GM18868 (cell line): ENCODE measurements around the gene ARHGEF38.
"Not testable (repeated sequence)": the region's sequence is repeated elsewhere in the genome, so short reads cannot be mapped to it uniquely, and the experiment has no call there.

Experiments
- ATAC-seq: cut with Tn5 transposase; IDR thresholded peaks from one replicate; pipeline ENCODE4 v1.9.1; 2021; ENCODE audit warnings: mild to moderate bottlenecking, moderate library complexity; ENCODE audit not compliant: unreplicated experiment

The ARHGEF38 gene

DNA sequence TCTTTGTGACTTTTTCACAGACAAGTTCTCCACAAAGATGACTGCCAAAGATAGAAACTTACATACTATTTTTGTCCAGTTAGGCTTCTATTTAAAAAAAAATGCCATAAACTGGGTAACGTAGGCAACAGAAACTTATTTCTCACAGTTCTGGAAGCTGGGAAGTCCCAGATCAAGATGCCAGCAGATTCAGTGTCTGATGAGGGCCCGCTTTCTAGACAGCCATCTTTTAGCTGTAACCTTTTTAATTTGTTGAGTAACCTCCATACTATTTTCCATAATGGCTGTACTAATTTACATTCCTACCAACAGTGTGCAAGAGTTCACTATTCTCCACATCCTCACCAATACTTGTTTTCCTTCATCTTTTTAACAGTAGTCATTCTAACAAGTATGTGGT is 55.5 kb downstream of the ARHGEF38 start:
- no peak for ATAC-seq

DNA sequence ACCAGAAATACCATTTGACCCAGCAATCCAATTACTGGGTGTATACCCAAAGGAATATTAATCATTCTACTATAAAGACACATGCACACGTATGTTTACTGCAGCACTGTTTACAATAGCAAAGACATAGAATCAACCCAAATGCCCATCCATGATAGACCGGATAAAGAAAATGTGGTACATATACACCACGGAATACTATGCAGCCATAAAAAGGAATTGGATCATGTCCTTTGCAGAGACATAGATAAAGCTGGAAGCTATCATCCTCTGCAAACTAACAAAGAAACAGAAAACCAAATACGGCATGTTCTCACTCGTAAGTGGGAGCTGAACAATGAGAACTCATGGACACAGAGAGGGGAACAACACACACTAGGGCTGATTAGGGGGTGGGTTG is 57.4 kb downstream of the ARHGEF38 start:
- not testable (repeated sequence) for ATAC-seq

DNA sequence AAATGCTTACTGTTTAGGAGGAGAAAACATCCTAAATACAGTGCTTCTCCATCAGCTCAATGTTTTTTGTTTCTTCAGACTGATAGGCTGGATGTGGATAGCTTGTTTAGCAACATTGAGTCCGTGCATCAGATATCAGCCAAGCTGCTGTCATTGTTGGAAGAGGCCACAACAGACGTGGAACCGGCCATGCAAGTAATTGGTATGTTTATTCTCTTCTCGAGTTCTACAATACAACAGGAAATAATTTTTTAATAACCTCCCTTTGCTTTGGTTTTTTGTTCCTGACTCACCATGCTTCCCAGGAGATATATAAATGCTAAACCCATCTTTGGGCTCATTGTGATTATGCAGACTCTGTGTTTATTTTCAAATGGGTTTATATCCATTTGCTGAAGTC is 60.9 kb downstream of the ARHGEF38 start:
- ATAC-seq = no peak

DNA sequence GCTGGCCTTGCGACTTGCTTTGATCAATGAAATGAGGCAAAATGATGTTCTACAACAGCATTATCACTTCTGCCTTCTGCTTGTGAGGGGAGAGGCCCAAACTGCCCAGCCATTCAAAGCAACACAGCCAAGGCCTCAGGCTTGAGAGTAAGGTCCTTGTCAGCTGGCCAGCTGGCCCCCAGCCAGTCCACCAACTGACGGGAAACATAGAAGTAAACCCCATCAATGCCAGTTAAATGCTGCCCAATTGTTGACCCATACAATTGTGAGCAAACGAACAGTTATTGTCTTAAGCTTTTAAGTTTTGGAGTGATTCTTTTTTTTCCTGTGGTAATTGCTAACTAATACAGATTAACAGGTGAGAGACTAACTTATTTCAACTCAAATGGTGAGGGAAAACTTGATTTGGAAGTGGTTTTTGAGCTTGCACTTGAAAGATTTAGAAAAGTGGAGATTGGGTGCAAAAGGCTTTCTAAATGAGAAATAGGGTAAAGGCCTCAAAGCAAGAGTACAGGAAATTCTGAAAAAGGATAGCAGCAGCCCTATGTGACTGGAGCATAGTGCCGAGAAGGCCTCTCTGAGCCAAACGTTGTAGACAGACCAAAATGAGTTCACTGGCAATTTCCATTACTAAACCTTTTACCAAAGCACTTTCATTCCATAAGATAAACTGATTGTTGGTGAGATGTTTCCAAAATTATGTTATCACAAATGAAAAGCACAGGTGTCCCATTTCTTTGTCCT is 66.9 kb downstream of the ARHGEF38 start:
- no peak for ATAC-seq

DNA sequence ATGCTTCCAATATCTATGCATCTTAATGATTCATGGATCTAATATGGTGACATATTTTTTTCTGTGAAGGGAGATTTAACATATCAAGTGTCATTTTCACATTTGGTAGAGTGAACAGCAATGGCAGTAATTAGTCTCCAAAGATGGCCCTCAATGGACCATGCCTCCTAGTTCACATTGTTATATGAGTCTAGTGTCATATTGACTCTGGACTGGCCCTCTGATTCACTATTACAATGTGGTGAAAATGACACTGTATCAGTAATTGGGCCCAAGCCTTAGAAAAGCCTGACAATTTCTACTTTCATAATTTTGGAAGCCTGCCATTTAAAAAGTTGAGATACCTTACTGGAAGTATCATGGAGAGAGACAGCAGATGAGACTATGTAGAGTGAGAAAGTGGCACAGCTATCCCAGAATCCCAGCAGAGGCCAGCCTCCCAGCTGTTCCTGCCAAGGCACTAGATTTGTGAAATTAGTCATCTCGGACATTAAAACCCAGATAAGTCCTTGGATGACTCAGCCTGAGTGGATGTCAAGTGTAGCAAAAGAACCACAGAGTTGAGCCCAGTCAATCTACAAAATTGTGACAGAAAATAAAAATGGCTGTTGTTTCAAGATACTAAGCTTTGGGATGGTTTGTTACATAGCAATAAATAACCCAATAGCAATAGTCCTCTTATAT is 68.4 kb downstream of the ARHGEF38 start:
- peak; percentile 31 for ATAC-seq

- no peak for ATAC-seq
Measured at GRCh38 chr4:105622269-105622668, 69.8 kb downstream of the ARHGEF38 start.

DNA sequence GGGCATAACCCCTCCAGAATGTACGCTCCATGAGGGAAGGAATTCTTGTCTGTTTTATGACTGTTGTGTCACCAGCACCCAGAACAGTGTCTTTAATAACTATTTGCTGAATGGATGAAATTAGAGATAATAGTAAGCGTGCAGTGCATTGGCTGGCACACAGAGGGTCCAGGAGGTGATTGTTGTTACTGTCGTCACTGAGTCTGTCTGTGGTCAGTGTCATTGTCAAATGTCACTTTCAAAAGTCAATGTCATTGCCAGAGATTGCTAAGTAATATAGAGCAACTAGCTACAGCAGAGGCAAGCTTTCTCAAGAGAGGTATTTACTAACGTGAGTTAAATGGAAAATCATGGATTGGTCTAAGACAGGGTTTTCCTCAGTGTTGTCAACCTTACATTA is 70.7 kb downstream of the ARHGEF38 start:
- ATAC-seq = no peak

DNA sequence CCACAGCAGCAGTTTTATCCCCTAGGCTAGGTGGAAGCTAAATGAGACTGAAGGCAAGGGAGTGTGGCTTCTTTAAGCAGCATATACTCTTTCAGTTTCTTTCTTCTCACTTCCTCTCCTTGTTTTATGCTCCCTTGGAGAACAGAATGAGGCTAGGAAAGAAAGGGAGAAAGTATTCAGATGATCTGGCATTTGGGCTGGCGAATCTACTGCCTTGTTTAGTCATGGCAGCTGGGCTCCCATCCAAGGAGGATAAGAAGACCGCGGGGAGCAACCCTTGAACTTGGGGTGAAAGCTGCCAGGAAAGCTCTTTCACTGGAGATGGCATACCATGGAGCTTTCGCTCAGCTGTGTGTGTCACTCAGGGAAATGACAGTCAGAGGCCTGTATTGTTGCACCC is 72.1 kb downstream of the ARHGEF38 start:
- peak; percentile 71 for ATAC-seq

- ATAC-seq = no peak
Measured at GRCh38 chr4:105625214-105625613, 72.8 kb downstream of the ARHGEF38 start.

GRCh38 chr4:105626846-105627245 is 74.4 kb downstream of the ARHGEF38 start:
- ATAC-seq = no peak

- ATAC-seq = no peak
Measured at GRCh38 chr4:105627620-105628019, 75.2 kb downstream of the ARHGEF38 start.

GRCh38 chr4:105630670-105631655 is 78.5 kb downstream of the ARHGEF38 start:
- ATAC-seq = no peak

GRCh38 chr4:105631818-105632400 is 79.5 kb downstream of the ARHGEF38 start:
- no peak for ATAC-seq

DNA sequence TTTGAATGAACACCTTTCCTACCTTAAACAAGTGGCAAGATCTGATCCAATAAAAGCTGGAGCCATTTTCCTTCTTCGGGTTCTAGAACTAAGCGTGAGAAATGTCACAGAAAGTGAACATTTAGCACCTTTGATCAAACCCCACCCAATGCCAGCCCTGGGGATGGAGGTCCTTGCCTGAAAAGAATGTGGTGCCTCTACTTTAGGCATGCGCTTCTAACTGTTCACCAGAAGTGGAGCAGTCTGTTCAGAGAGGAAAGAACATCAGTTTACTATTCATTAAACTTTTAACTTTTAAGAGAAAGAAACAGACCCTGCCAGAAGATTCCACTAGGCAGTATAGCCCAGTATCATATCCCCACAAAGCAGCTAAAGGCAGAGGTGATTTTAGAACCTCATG is 80.2 kb downstream of the ARHGEF38 start:
- ATAC-seq = no peak

GRCh38 chr4:105633241-105633640 is 80.8 kb downstream of the ARHGEF38 start:
- ATAC-seq = no peak

- peak; percentile 41 for ATAC-seq
Measured at GRCh38 chr4:105634402-105635080, 82.1 kb downstream of the ARHGEF38 start.

DNA sequence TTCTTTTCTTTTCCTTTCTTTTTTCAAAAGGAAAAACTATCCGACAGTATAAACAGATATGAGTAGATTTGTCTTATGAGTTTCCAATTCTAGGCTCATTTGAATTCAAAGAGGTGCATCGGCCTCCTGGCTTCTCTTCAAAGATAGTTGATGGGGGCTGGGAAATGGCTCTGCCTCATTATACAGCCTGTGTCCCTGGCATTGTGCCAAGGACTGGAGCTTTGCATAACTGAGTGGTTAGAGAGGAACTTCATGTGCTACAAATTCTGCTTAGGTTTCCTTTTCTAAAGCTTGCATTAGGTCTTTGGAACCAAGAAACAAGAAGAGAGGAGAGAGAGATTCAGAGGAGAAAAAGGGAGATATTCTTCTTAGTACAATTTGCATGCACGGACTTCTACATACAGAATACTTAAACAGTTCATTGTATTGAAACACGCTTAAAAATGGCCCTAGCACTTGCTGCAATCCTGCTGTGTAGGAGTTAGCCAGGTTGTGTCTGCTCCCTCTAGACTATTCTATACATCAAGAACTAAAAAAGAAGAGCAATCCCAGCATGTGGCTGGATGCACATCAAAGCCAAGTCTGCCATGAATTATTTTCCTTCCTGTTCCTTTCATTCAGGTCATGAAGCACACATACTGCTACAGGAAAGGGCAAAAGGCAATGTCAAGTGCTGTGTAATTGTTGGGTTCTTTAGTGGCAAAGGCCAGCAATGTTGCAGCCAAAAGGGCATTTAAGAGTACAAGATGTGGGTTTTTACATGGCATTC is 85.2 kb downstream of the ARHGEF38 start:
- peak; percentile 67 for ATAC-seq

- ATAC-seq = no peak
Measured at GRCh38 chr4:105641845-105642244, 89.4 kb downstream of the ARHGEF38 start.

DNA sequence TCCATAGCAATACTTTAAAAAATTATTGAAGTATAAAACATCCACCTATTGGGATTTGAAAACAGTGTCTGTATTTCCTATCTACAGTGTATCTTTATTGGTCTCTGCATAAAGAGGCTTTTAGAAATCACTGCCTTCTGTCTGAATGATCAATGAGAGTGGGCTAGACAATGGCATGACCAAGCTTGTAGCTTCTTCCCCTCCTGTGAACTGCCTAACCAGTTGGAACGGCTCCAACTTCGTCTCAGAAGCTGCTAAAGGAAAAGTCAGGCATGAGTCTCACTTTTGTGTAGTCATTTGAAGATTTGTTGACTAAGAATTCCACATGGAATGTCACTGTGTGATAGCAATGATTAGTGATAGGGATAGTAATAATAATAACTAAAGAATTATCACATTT is 91.8 kb downstream of the ARHGEF38 start:
- ATAC-seq = no peak

DNA sequence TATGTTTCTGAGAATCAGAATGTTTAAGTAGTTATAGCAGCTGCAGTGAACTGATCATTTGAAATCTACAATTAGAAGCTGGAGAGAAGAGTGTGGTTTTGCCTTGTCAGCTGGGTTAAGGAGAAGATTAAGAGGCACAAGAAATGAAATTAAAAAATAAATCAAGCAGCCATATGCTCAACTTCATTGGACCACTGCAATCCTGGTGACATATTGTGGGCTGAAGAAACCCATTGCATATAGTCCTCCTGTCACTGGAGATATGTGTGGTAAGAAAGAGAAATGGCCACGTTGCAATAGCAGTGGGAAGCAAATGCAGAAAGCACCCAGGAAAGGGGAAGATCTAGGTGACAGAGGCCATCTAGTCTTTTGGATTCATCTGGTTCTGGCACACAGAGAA is 93.0 kb downstream of the ARHGEF38 start:
- ATAC-seq = no peak
